IMR-90 (cell line): ENCODE measurements around the gene CDC26. TPM values are rescaled to one million over a fixed set of nuclear protein-coding genes. Genes with fewer than 3 reads are reported as not detected.

Source experiments
- ATAC-seq: fragments of 200-7000 bp; cut with Tn5 transposase; 2 replicates; pipeline ENCODE4 v1.9.1; 2020; ENCODE audit warnings: low read depth, mild to moderate bottlenecking, moderate library complexity
- BruUV-seq: library from RNA; stranded (reverse); fragments of 400-500 nt; replicated peaks from 2 replicates; lab custom pipeline; 2021; lab: Mats Ljungman, UMichigan
- CTCF ChIA-PET: fragments of 300-600 bp; formaldehyde crosslinking; extraction: SDS; loops from one replicate; lab custom pipeline; 2021; ENCODE audit warnings: antibody characterized with exemption; lab: Yijun Ruan, JAX
- POLR2A ChIA-PET: fragments of 300-600 bp; sonication (Branson Sonifier 250); formaldehyde crosslinking; loops from one replicate; lab custom pipeline; 2022; ENCODE audit warnings: antibody characterized with exemption; ENCODE audit not compliant: unreplicated experiment; lab: Charles Lee
- DNase-seq: peaks from one replicate; pipeline ENCODE4 v3.0.0; 2013
- H2AFZ ChIP-seq: replicated peaks from 2 replicates; pipeline ENCODE3; 2013; ENCODE audit warnings: low read length, mild to moderate bottlenecking; ENCODE audit not compliant: poor library complexity
- H2AK5ac ChIP-seq: 2 replicates; pipeline ENCODE4 v1.6.1; 2013; ENCODE audit warnings: low read depth, low read length, inconsistent platforms
- H2AK9ac ChIP-seq: replicated peaks from 2 replicates; pipeline ENCODE3; 2013; ENCODE audit warnings: mild to moderate bottlenecking, low read depth, low read length, moderate library complexity; ENCODE audit not compliant: poor library complexity
- H2BK120ac ChIP-seq: 2 replicates; pipeline ENCODE4 v1.6.1; 2013; ENCODE audit warnings: low read depth, low read length, inconsistent platforms
- H2BK15ac ChIP-seq: 3 replicates; pipeline ENCODE4 v1.6.1; 2013; ENCODE audit warnings: low read depth, low read length, inconsistent platforms
- H2BK20ac ChIP-seq: 2 replicates; pipeline ENCODE4 v1.6.1; 2013; ENCODE audit warnings: low read depth, mild to moderate bottlenecking, inconsistent platforms, low read length, moderate library complexity
- H2BK5ac ChIP-seq: 2 replicates; pipeline ENCODE4 v1.6.1; 2013; ENCODE audit warnings: mild to moderate bottlenecking, low read depth, low read length, inconsistent platforms; ENCODE audit not compliant: poor library complexity, severe bottlenecking
- H3K14ac ChIP-seq: replicated peaks from 2 replicates; pipeline ENCODE4 v1.6.1; 2013; ENCODE audit warnings: low read depth, low read length, inconsistent platforms
- H3K18ac ChIP-seq: 2 replicates; pipeline ENCODE4 v1.6.1; 2013; ENCODE audit warnings: low read depth, low read length, control low read depth
- H3K23ac ChIP-seq: 2 replicates; pipeline ENCODE4 v1.6.1; 2013; ENCODE audit warnings: low read depth, low read length, inconsistent platforms
- H3K27ac ChIP-seq: 2 replicates; pipeline ENCODE4 v1.5.1; 2013; ENCODE audit warnings: mild to moderate bottlenecking, control low read depth, low read length; ENCODE audit not compliant: insufficient read depth
- H3K27me3 ChIP-seq: 2 replicates; pipeline ENCODE4 v1.6.1; 2013; ENCODE audit warnings: low read length; ENCODE audit not compliant: control insufficient read depth, insufficient read depth
- H3K36me3 ChIP-seq: 2 replicates; pipeline ENCODE4 v1.6.1; 2013; ENCODE audit warnings: low read length, mixed read lengths; ENCODE audit not compliant: control insufficient read depth, insufficient read depth
- H3K4ac ChIP-seq: 2 replicates; pipeline ENCODE4 v1.6.1; 2013; ENCODE audit warnings: low read depth, low read length, inconsistent platforms
- H3K4me1 ChIP-seq: 2 replicates; pipeline ENCODE4 v1.6.1; 2013; ENCODE audit warnings: low read length, mixed read lengths; ENCODE audit not compliant: control insufficient read depth, insufficient read depth
- H3K4me2 ChIP-seq: 2 replicates; pipeline ENCODE4 v1.6.1; 2013; ENCODE audit warnings: low read depth, mild to moderate bottlenecking, control low read depth, low read length, moderate library complexity
- H3K4me3 ChIP-seq: 2 replicates; pipeline ENCODE4 v1.5.1; 2013; ENCODE audit warnings: low read depth, mild to moderate bottlenecking, control low read depth, low read length, moderate library complexity; ENCODE audit not compliant: insufficient read depth
- H3K56ac ChIP-seq: 2 replicates; pipeline ENCODE4 v1.6.1; 2013; ENCODE audit warnings: low read length, inconsistent platforms; ENCODE audit not compliant: insufficient read depth; ENCODE audit errors: extremely low read depth
- H3K79me1 ChIP-seq, 2 experiments: 2 replicates each; pipeline ENCODE4 v1.6.1; 2013; ENCODE audit warnings: low read length in 2 of 2, inconsistent platforms in 1 of 2, low read depth in 1 of 2
- H3K9ac ChIP-seq: 2 replicates; pipeline ENCODE4 v1.6.1; 2013; ENCODE audit warnings: low read depth, low read length, control low read depth
- H3K9me1 ChIP-seq: 2 replicates; pipeline ENCODE4 v1.6.1; 2013; ENCODE audit warnings: low read length, inconsistent platforms; ENCODE audit not compliant: insufficient read depth
- H3K9me3 ChIP-seq: 2 replicates; pipeline ENCODE4 v1.6.1; 2013; ENCODE audit warnings: low read length; ENCODE audit not compliant: control insufficient read depth, insufficient read depth
- H4K20me1 ChIP-seq: 2 replicates; pipeline ENCODE4 v1.6.1; 2013; ENCODE audit warnings: low read length, inconsistent platforms; ENCODE audit not compliant: insufficient read depth
- H4K5ac ChIP-seq: 2 replicates; pipeline ENCODE4 v1.6.1; 2013; ENCODE audit warnings: mild to moderate bottlenecking, low read depth, low read length, control low read depth
- H4K8ac ChIP-seq, 2 experiments: 2 replicates each; pipeline ENCODE4 v1.6.1; 2013; ENCODE audit warnings: low read depth in 2 of 2, low read length in 2 of 2, control low read depth in 1 of 2, inconsistent platforms in 1 of 2
- H4K91ac ChIP-seq: 2 replicates; pipeline ENCODE4 v1.6.1; 2013; ENCODE audit warnings: low read depth, low read length, inconsistent platforms; ENCODE audit not compliant: insufficient read depth
- BHLHE40 ChIP-seq: fragments of 150-350 bp; IDR thresholded peaks from 2 replicates; pipeline ENCODE4 v1.6.1; 2016; ENCODE audit warnings: mild to moderate bottlenecking, low read depth, low read length
- CEBPB ChIP-seq: IDR thresholded peaks from 2 replicates; pipeline ENCODE4 v1.6.1; 2012; ENCODE audit warnings: low read depth, low read length, improper control_type of control experiment
- CHD1 ChIP-seq: IDR thresholded peaks from 2 replicates; pipeline ENCODE4 v1.6.1; 2012; ENCODE audit warnings: low read depth, low read length, improper control_type of control experiment
- FOS ChIP-seq: fragments of 150-350 bp; IDR thresholded peaks from 2 replicates; pipeline ENCODE4 v1.6.1; 2016; ENCODE audit warnings: low read depth, low read length
- MAFK ChIP-seq: IDR thresholded peaks from 2 replicates; pipeline ENCODE4 v1.6.1; 2012; ENCODE audit warnings: low read depth, low read length, improper control_type of control experiment
- MAZ ChIP-seq: IDR thresholded peaks from 2 replicates; pipeline ENCODE4 v1.6.1; 2012; ENCODE audit warnings: low read depth, mild to moderate bottlenecking, low read length, improper control_type of control experiment, moderate library complexity, borderline replicate concordance
- MXI1 ChIP-seq: IDR thresholded peaks from 2 replicates; pipeline ENCODE4 v1.6.1; 2012; ENCODE audit warnings: low read depth, mild to moderate bottlenecking, low read length, moderate library complexity, borderline replicate concordance
- NFE2L2 ChIP-seq: fragments of 150-350 bp; IDR thresholded peaks from 2 replicates; pipeline ENCODE4 v1.6.1; 2016; ENCODE audit warnings: low read depth, mild to moderate bottlenecking, low read length
- RAD21 ChIP-seq: IDR thresholded peaks from 2 replicates; pipeline ENCODE4 v1.6.1; 2012; ENCODE audit warnings: low read length, improper control_type of control experiment
- RCOR1 ChIP-seq: IDR thresholded peaks from 2 replicates; pipeline ENCODE4 v1.6.1; 2012; ENCODE audit warnings: mild to moderate bottlenecking, low read length, improper control_type of control experiment; ENCODE audit not compliant: insufficient replicate concordance
- SMC3 ChIP-seq: fragments of 150-350 bp; IDR thresholded peaks from 2 replicates; pipeline ENCODE4 v1.6.1; 2016; ENCODE audit warnings: low read depth, mild to moderate bottlenecking, antibody characterized with exemption, low read length, moderate library complexity
- WGBS, 2 experiments: methylation state at CpG; one replicate each; pipeline versions ENCODE4 v1.1.5 to v1.1.7; 2013; ENCODE audit warnings: missing lambda C conversion rate in 2 of 2; ENCODE audit not compliant: insufficient read length in 1 of 2; ENCODE audit errors: extremely low coverage in 2 of 2; 5-methylcytosine and 5-hydroxymethylcytosine counted together
- dilution Hi-C: fragments of 300-500 bp; cut with HindIII; formaldehyde crosslinking; loops from one replicate; pipeline ENCODE4 v1.14.3; 2018; ENCODE audit warnings: low sequenced_read_pairs; ENCODE audit not compliant: unreplicated experiment
- in situ Hi-C: fragments of 300-500 bp; cut with MboI; formaldehyde crosslinking; loops from 3 replicates; pipeline ENCODE4 v1.14.3; 2019; ENCODE audit warnings: low sequenced_read_pairs, inconsistent platforms, mixed read lengths
- intact Hi-C: fragments of 100-400 bp; cut with micrococcal nuclease; formaldehyde crosslinking; loops from 2 replicates; pipeline ENCODE4 v1.10.0; 2022
- polyA plus RNA-seq, 3 experiments: library from polyadenylated mRNA; depleted of rRNA; stranded (reverse); fragments of >200 nt; gene quantifications; 2 replicates each; pipeline ENCODE4 v1.2.3, GENCODE V29; 2012; ENCODE audit warnings: low replicate concordance in 1 of 3
- total RNA-seq: library from RNA; depleted of rRNA; stranded (reverse); fragments of >200 nt; gene quantifications from 2 replicates; pipeline ENCODE4 v1.2.3, GENCODE V29; 2012
- TF ChIP-seq, protein P1 (sequence below): conservative IDR thresholded peaks from 2 replicates; pipeline ENCODE4 v1.5.1; 2012; ENCODE audit warnings: mild to moderate bottlenecking, low read depth, low read length, improper control_type of control experiment
- TF ChIP-seq, protein P2 (sequence below): fragments of 150-350 bp; IDR thresholded peaks from 2 replicates; pipeline ENCODE4 v1.6.1; 2017; ENCODE audit warnings: mild to moderate bottlenecking, antibody characterized with exemption, low read length, low read depth

The CDC26 gene
- total and polyA plus RNA-seq, 2 of the 4 experiments (the other 2 are of a cell fraction) = 16.5 to 32.7 TPM

DNA sequence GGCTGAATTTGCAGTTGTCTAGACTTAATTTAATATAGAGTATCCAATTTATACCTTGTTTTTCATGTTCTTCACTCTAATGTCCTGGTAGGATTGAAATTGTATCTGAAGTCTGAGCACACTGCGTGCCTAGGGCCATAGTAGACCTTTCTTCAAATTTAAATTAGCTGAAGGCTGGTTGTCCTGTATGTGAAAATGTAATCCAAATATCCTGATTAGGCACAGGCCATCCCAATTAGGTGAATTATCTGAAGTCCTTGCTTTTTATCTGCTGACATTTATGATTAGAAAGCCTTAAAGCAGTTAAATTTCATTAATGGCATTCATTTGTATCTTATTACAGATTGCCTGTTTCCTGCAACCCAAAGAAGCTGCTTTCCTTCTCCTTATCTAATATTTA, 20.4 kb downstream of the CDC26 start:
- BruUV-seq = no TSS peak
- Histone ChIP-seq H4K5ac (no peak overlapping the region), H3K4ac (no peak overlapping the region), H3K9me3 (peaks cover 2% of the 10 kb centered on the region; the same call in 1 of the 2 replicates), H4K91ac (no peak overlapping the region), H3K14ac (no peak overlapping the region), H4K20me1 (peaks cover 8% of the 10 kb centered on the region; the same call in 1 of the 2 replicates), H2AK9ac (no peak overlapping the region), H3K36me3 (peaks cover 15% of the 10 kb centered on the region), H2AFZ (no peak overlapping the region), H3K9me1 (peaks cover 3% of the 10 kb centered on the region; the same call in 1 of the 2 replicates), H3K4me2 (no peak overlapping the region), H2BK20ac (no peak overlapping the region), H3K79me1 (peaks cover 4 to 27% of the 10 kb centered on the region in 2 experiments; a peak in 3 of 4 replicates), H3K23ac (no peak overlapping the region), H3K4me3 (no peak overlapping the region), H2AK5ac (no peak overlapping the region), H3K27me3 (no peaks in the 10 kb centered on the region), H2BK15ac (no peak overlapping the region), H3K27ac (no peak overlapping the region), H2BK5ac (no peak overlapping the region), H3K4me1 (no peaks in the 10 kb centered on the region), H2BK120ac (no peak overlapping the region), H3K56ac (no peak overlapping the region), H3K9ac (no peak overlapping the region), H4K8ac (no peak overlapping the region), H3K18ac (no peak overlapping the region)
- ATAC-seq (no peak), DNase-seq (no peak)
- in situ Hi-C loops (no loop called here), intact Hi-C loops (no loop called here), dilution Hi-C loops (no loop called here)
- ChIA-PET POLR2A (no interaction called here), CTCF (no interaction called here)
- WGBS, 2 experiments = no CpG with 5 or more reads among the region's 1 CpG
- TF ChIP-seq, protein P1, sequence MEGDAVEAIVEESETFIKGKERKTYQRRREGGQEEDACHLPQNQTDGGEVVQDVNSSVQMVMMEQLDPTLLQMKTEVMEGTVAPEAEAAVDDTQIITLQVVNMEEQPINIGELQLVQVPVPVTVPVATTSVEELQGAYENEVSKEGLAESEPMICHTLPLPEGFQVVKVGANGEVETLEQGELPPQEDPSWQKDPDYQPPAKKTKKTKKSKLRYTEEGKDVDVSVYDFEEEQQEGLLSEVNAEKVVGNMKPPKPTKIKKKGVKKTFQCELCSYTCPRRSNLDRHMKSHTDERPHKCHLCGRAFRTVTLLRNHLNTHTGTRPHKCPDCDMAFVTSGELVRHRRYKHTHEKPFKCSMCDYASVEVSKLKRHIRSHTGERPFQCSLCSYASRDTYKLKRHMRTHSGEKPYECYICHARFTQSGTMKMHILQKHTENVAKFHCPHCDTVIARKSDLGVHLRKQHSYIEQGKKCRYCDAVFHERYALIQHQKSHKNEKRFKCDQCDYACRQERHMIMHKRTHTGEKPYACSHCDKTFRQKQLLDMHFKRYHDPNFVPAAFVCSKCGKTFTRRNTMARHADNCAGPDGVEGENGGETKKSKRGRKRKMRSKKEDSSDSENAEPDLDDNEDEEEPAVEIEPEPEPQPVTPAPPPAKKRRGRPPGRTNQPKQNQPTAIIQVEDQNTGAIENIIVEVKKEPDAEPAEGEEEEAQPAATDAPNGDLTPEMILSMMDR = no peak
- TF ChIP-seq FOS (no peak), MXI1 (no peak), MAZ (no peak), BHLHE40 (no peak), CEBPB (no peak), RCOR1 (no peak), CHD1 (no peak), SMC3 (no peak), NFE2L2 (no peak), MAFK (no peak), RAD21 (no peak)
- TF ChIP-seq, protein P2, sequence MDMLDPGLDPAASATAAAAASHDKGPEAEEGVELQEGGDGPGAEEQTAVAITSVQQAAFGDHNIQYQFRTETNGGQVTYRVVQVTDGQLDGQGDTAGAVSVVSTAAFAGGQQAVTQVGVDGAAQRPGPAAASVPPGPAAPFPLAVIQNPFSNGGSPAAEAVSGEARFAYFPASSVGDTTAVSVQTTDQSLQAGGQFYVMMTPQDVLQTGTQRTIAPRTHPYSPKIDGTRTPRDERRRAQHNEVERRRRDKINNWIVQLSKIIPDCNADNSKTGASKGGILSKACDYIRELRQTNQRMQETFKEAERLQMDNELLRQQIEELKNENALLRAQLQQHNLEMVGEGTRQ = no peak
